ENCODE data around the gene GREB1L.

DNA sequence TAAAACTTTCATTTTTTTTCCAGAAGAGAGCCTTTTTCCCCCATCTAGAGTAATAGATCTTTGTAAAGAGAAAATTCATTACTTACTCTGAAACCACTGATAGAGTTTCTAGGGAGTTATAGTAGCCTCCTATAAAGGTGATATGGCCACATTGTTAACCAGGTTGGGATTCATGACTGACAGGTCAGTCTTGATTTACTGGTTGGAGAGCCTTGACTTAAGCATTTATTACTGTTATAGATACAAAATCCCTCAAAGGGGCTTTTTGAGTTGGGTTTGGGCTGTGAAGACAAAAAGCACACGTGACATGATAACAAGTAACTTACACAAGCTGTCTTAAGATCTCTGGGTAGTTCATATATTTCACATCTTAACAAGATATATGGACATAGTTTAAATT is 141.0 kb downstream of the GREB1L start:
- TF ChIP-seq MAX (IDR thresholded peaks at IDR 0.05) (no peak), ZNF501 (CRISPR knock-in tag; IDR thresholded peaks at IDR 0.05) (no peak), POLR2AphosphoS2 (IDR thresholded peaks at IDR 0.05; ENCODE audit: low read depth, low read length) (no peak), RBM22 (optimal IDR thresholded peaks at IDR 0.05; ENCODE audit: low read length) (no peak), ZNF879 (CRISPR knock-in tag; IDR thresholded peaks at IDR 0.05) (no peak)

Measured in HepG2 (cell line).